Neuronal stem cell (in vitro differentiated cells): ENCODE results near the gene MRPS18B.

Experiments
- DNase-seq: peaks from one replicate; pipeline ENCODE4 v3.0.0-alpha.2; 2013; ENCODE audit warnings: low spot score
- H2AFZ ChIP-seq: one replicate; pipeline ENCODE4 v1.6.1; 2013; ENCODE audit warnings: mild to moderate bottlenecking, low read length, inconsistent platforms
- H2AK5ac ChIP-seq: 2 replicates; pipeline ENCODE4 v1.6.1; 2013; ENCODE audit warnings: low read depth, mild to moderate bottlenecking, inconsistent platforms, low read length, moderate library complexity, mixed read lengths
- H2BK120ac ChIP-seq: 2 replicates; pipeline ENCODE4 v1.6.1; 2013; ENCODE audit warnings: low read depth, mild to moderate bottlenecking, inconsistent platforms, low read length, moderate library complexity, mixed read lengths
- H2BK12ac ChIP-seq: one replicate; pipeline ENCODE4 v1.6.1; 2013; ENCODE audit warnings: low read length, inconsistent platforms
- H2BK15ac ChIP-seq: 2 replicates; pipeline ENCODE4 v1.6.1; 2013; ENCODE audit warnings: mild to moderate bottlenecking, low read length, inconsistent platforms, mixed read lengths
- H2BK5ac ChIP-seq: one replicate; pipeline ENCODE4 v1.6.1; 2013; ENCODE audit warnings: inconsistent platforms, mild to moderate bottlenecking, low read length, moderate library complexity
- H3K14ac ChIP-seq: one replicate; pipeline ENCODE4 v1.6.1; 2013; ENCODE audit warnings: low read length, inconsistent platforms
- H3K18ac ChIP-seq: 2 replicates; pipeline ENCODE4 v1.6.1; 2013; ENCODE audit warnings: low read length, inconsistent platforms
- H3K23ac ChIP-seq: 2 replicates; pipeline ENCODE4 v1.6.1; 2013; ENCODE audit warnings: low read depth, mild to moderate bottlenecking, mixed read lengths, low read length, inconsistent platforms; ENCODE audit not compliant: poor library complexity
- H3K27ac ChIP-seq: replicated peaks from 3 replicates; pipeline ENCODE4 v1.5.1; 2013; ENCODE audit warnings: low read length, inconsistent platforms
- H3K27me3 ChIP-seq, 3 experiments: 2 replicates each; pipeline ENCODE4 v1.6.1; 2013; ENCODE audit warnings: low read length in 3 of 3, mild to moderate bottlenecking in 2 of 3, inconsistent platforms in 1 of 3, low read depth in 1 of 3, mixed read lengths in 1 of 3, moderate library complexity in 1 of 3; ENCODE audit not compliant: control insufficient read depth in 3 of 3, insufficient read depth in 3 of 3
- H3K36me3 ChIP-seq, 2 donors: replicated peaks in 1 of 2; 2 replicates each; pipeline ENCODE4 v1.6.1; 2013; ENCODE audit warnings: low read length in 2 of 2; ENCODE audit not compliant: control insufficient read depth in 2 of 2, insufficient read depth in 2 of 2
- H3K4ac ChIP-seq: 2 replicates; pipeline ENCODE4 v1.6.1; 2013; ENCODE audit warnings: inconsistent platforms, mild to moderate bottlenecking, low read length, moderate library complexity
- H3K4me1 ChIP-seq, 2 donors: 1 replicate in 1 of 2; 2 replicates in 1 of 2; pipeline ENCODE4 v1.6.1; 2013; ENCODE audit warnings: low read length in 2 of 2, low read depth in 1 of 2; ENCODE audit not compliant: control insufficient read depth in 2 of 2, insufficient read depth in 1 of 2
- H3K4me2 ChIP-seq: one replicate; pipeline ENCODE4 v1.6.1; 2013; ENCODE audit warnings: mild to moderate bottlenecking, low read length, inconsistent platforms; ENCODE audit not compliant: insufficient read depth, poor library complexity, severe bottlenecking
- H3K4me3 ChIP-seq, 2 donors: 2 replicates each; pipeline ENCODE4 v1.5.1; 2013; ENCODE audit warnings: low read length in 2 of 2, mild to moderate bottlenecking in 2 of 2, inconsistent platforms in 1 of 2, moderate library complexity in 1 of 2
- H3K79me1 ChIP-seq: one replicate; pipeline ENCODE4 v1.6.1; 2013; ENCODE audit warnings: low read depth, mild to moderate bottlenecking, inconsistent platforms, low read length, moderate library complexity
- H3K9ac ChIP-seq: one replicate; pipeline ENCODE4 v1.6.1; 2013; ENCODE audit warnings: mild to moderate bottlenecking, low read depth, low read length, inconsistent platforms; ENCODE audit not compliant: poor library complexity
- H3K9me3 ChIP-seq, 2 donors: replicated peaks in 1 of 2; 2 replicates each; pipeline versions ENCODE3 to v1.6.1; 2013; ENCODE audit warnings: low read length in 2 of 2, mild to moderate bottlenecking in 2 of 2, inconsistent platforms in 1 of 2, low read depth in 1 of 2, mixed read lengths in 1 of 2, moderate library complexity in 1 of 2; ENCODE audit not compliant: control insufficient read depth in 2 of 2, insufficient read depth in 1 of 2
- H4K8ac ChIP-seq: one replicate; pipeline ENCODE4 v1.6.1; 2013; ENCODE audit warnings: low read depth, mild to moderate bottlenecking, inconsistent platforms, low read length, moderate library complexity
- H4K91ac ChIP-seq: one replicate; pipeline ENCODE4 v1.6.1; 2013; ENCODE audit warnings: low read length, low read depth, mild to moderate bottlenecking, inconsistent platforms; ENCODE audit not compliant: poor library complexity
- WGBS, 2 donors: extraction: QIAGEN DNeasy Blood & Tissue Kit; methylation state at CpG; one replicate each; pipeline ENCODE4 v1.1.7; 2013; ENCODE audit warnings: missing lambda C conversion rate in 2 of 2, mixed read lengths in 1 of 2; ENCODE audit not compliant: insufficient read length in 2 of 2, insufficient replicate concordance in 1 of 2; ENCODE audit errors: extremely low coverage in 2 of 2; 5-methylcytosine and 5-hydroxymethylcytosine counted together

The MRPS18B gene

DNA sequence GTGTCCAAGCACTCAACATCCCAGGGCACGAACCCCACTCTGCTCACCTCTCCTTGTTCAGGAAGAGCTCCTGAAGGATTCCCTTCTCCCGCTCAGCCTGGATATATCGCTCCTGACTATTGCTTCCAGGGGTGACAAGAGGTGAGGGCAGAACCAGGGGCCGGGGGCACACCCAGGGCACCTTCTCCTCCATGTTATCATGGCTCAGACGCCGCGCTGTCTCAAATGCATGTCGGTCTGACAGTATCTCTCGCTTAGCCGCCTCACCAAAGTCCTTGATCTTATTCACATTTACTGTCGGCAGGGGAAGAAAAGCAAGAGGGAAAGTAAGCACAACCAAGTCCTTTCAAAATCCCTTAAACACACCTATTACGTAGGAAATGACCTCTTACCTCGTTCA lies 13.7 kb upstream of the MRPS18B start:
- no peak overlapping the region for H4K91ac ChIP-seq
- no peak overlapping the region for H2BK120ac ChIP-seq
- no CpG with 5 or more reads among the region's 13 CpGs for WGBS, 2 donors
- peaks cover 67 to 94% of the 10 kb centered on the region in 2 donors for H3K36me3 ChIP-seq
- no peak overlapping the region for H3K4me2 ChIP-seq
- H3K4me1 ChIP-seq = no peaks in the 10 kb centered on the region
- H3K27ac ChIP-seq = no peak overlapping the region
- no peak overlapping the region for H3K23ac ChIP-seq
- no peak overlapping the region for H3K9ac ChIP-seq
- H3K79me1 ChIP-seq = no peaks in the 10 kb centered on the region
- H3K14ac ChIP-seq = no peak overlapping the region
- no peak overlapping the region for H4K8ac ChIP-seq
- H3K4ac ChIP-seq = no peak overlapping the region
- DNase-seq = no peak
- no peak overlapping the region for H2AFZ ChIP-seq
- peak overlapping the region in 1 of 2 donors; percentile 16 for H3K4me3 ChIP-seq
- no peak overlapping the region for H2BK15ac ChIP-seq
- no peak overlapping the region for H3K18ac ChIP-seq
- no peaks in the 10 kb centered on the region for H3K9me3 ChIP-seq
- H2AK5ac ChIP-seq = no peak overlapping the region
- H2BK5ac ChIP-seq = no peak overlapping the region
- no peak overlapping the region for H2BK12ac ChIP-seq
- H3K27me3 ChIP-seq = no peaks in the 10 kb centered on the region

DNA sequence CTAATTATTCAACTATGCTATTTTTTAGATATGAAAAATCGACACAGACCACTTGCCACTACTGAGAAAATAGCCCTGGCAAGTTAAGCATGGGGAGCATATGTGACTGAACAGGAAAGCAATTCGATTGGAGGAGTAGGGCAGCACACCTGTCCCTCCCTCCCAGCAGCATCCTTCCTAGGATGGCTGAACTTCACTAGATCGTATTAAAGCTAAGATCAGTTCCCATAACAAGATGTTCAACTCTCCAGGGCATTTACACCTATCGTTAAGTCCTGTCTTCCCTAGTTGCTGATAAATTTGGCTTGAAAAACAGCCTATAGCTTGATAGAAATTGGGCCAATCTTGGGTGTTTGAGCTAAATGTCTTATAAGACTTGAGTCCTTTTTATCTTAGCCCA lies 7.6 kb upstream of the MRPS18B start:
- peaks cover 5 to 6% of the 10 kb centered on the region in 2 donors for H3K4me1 ChIP-seq
- H4K91ac ChIP-seq = no peak overlapping the region
- no peak overlapping the region for H3K18ac ChIP-seq
- no peaks in the 10 kb centered on the region for H3K27me3 ChIP-seq
- no peak overlapping the region for H3K4me3 ChIP-seq
- no peak overlapping the region for H2BK5ac ChIP-seq
- H4K8ac ChIP-seq = no peak overlapping the region
- H2AFZ ChIP-seq = no peak overlapping the region
- H3K23ac ChIP-seq = no peak overlapping the region
- H3K79me1 ChIP-seq = peaks cover 2% of the 10 kb centered on the region
- no peak overlapping the region for H2AK5ac ChIP-seq
- no peak overlapping the region for H3K14ac ChIP-seq
- no peak overlapping the region for H2BK120ac ChIP-seq
- no CpG with 5 or more reads among the region's 4 CpGs for WGBS, 2 donors
- peaks cover 31 to 92% of the 10 kb centered on the region in 2 donors for H3K36me3 ChIP-seq
- H2BK15ac ChIP-seq = no peak overlapping the region
- DNase-seq = no peak
- H3K9me3 ChIP-seq = no peaks in the 10 kb centered on the region
- no peak overlapping the region for H3K4me2 ChIP-seq
- no peak overlapping the region for H3K27ac ChIP-seq
- no peak overlapping the region for H3K4ac ChIP-seq
- H3K9ac ChIP-seq = no peak overlapping the region
- no peak overlapping the region for H2BK12ac ChIP-seq

DNA sequence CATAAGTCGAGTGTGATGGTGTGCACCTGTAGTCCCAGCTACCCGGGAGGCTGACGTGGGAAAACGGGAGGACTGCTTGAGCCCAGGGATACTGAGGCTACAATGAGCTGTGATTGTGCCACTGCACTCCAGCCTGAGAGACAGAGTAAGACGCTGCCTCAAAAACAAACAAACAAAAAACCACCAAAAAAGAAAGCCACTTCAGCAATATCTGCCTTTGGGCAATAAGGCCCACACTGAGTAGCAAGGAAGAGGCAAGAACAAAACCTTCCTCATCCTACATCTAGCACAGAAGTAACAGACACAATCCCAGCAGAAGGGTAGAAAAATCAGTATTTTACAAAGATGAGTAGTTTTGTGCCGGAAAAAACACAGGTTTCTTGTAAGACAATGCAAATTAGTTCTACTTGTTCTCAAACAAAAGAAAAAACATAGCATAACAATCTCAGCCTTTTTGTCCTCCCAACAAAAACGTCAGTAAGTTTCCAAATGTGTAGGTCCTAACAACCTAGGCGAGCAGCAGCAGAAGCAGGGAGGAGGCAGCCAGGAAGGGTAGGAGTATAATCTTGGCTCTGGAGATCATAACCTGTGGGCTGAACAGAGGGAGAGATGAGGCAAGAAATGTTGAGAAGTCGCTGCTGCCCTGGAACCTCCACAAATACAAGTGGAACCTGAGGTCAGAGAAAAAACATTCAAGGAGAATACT lies 6.3 kb upstream of the MRPS18B start:
- no peak overlapping the region for H3K4me2 ChIP-seq
- H2BK15ac ChIP-seq = no peak overlapping the region
- no peaks in the 10 kb centered on the region for H3K27me3 ChIP-seq
- H3K4ac ChIP-seq = no peak overlapping the region
- H2BK12ac ChIP-seq = no peak overlapping the region
- H3K27ac ChIP-seq = no peak overlapping the region
- peaks cover 2% of the 10 kb centered on the region for H3K79me1 ChIP-seq
- H3K36me3 ChIP-seq = peaks cover 24 to 92% of the 10 kb centered on the region in 2 donors
- no peak overlapping the region for H2BK120ac ChIP-seq
- H3K14ac ChIP-seq = no peak overlapping the region
- H2BK5ac ChIP-seq = no peak overlapping the region
- no peak overlapping the region for H2AK5ac ChIP-seq
- H3K9ac ChIP-seq = peak overlapping the region; percentile 44
- no peak overlapping the region for H3K23ac ChIP-seq
- H2AFZ ChIP-seq = no peak overlapping the region
- no peak overlapping the region for H3K4me3 ChIP-seq
- H3K9me3 ChIP-seq = no peaks in the 10 kb centered on the region
- WGBS, 2 donors = no CpG with 5 or more reads among the region's 9 CpGs
- H4K91ac ChIP-seq = no peak overlapping the region
- H3K18ac ChIP-seq = no peak overlapping the region
- no peak overlapping the region for H4K8ac ChIP-seq
- no peak for DNase-seq
- H3K4me1 ChIP-seq = peaks cover 5 to 6% of the 10 kb centered on the region in 2 donors

DNA sequence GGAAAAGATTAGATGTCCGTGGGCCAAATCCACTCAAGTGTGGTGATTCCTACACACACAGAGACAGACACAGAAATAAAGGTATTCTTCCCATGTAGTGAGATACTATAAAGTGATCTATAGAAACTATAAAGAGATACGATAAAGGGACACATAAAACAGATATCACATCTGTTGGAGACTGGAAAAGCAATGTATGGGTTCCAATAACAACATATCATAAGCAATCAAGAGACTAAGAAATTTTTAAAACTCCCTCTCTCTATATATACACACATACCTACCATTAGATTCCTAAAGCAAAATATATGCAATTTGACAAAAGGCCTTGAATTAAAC lies 5.8 kb upstream of the MRPS18B start:
- no CpG with 5 or more reads among the region's 2 CpGs for WGBS, 2 donors
- Histone ChIP-seq H2AFZ (no peak overlapping the region), H3K4me2 (no peak overlapping the region), H2BK5ac (no peak overlapping the region), H4K8ac (no peak overlapping the region), H3K79me1 (peaks cover 2% of the 10 kb centered on the region), H3K4ac (no peak overlapping the region), H2BK12ac (no peak overlapping the region), H3K4me3 (no peak overlapping the region), H3K14ac (no peak overlapping the region), H3K9me3 (no peaks in the 10 kb centered on the region), H3K9ac (no peak overlapping the region), H2AK5ac (no peak overlapping the region), H3K27me3 (no peaks in the 10 kb centered on the region), H4K91ac (no peak overlapping the region), H3K36me3 (peaks cover 20 to 92% of the 10 kb centered on the region in 2 donors), H2BK120ac (no peak overlapping the region), H3K23ac (no peak overlapping the region), H2BK15ac (no peak overlapping the region), H3K27ac (no peak overlapping the region), H3K18ac (no peak overlapping the region), H3K4me1 (peaks cover 5 to 6% of the 10 kb centered on the region in 2 donors)
- DNase-seq = no peak
